ENCODE results near the gene RGS6. TPM values are rescaled to one million over a fixed set of nuclear protein-coding genes. Genes with fewer than 3 reads are reported as not detected.

RGS6 gene
- total RNA-seq, 6 donors from 2014 or later, result 0.83 to 12.9 (median 2.2) TPM; not detected in 1

GRCh38 chr14:72462056-72462455 is 529.8 kb downstream of the RGS6 start:
- no peak overlapping the region for H3K4me3 ChIP-seq
- no peaks in the 10 kb centered on the region for H3K27me3 ChIP-seq
- H3K27ac ChIP-seq, result no peak overlapping the region
- no peaks in the 10 kb centered on the region for H3K4me1 ChIP-seq
- TF ChIP-seq POLR2AphosphoS5 (IDR thresholded peaks at IDR 0.05) (no peak), EP300 (IDR thresholded peaks at IDR 0.05) (no peak), CTCF (IDR thresholded peaks at IDR 0.05) (no peak), POLR2A (IDR thresholded peaks at IDR 0.05) (no peak)
- ATAC-seq (ENCODE audit: low FRiP score in 2 of 2) (no peak), DNase-seq (no peak)
- 77 to 83% methylated on average over 2 of the region's 2 CpGs for WGBS, 2 donors
- no peaks in the 10 kb centered on the region for H3K36me3 ChIP-seq
- H3K9me3 ChIP-seq, result peaks cover 0 to 5% (median 3%) of the 10 kb centered on the region in 4 donors

GRCh38 chr14:72463291-72463866 is 531.1 kb downstream of the RGS6 start:
- H3K4me1 ChIP-seq, result no peaks in the 10 kb centered on the region
- H3K27ac ChIP-seq, result no peak overlapping the region
- no peak overlapping the region for H3K4me3 ChIP-seq
- ATAC-seq (ENCODE audit: low FRiP score in 2 of 2) (no peak), DNase-seq (no peak)
- H3K9me3 ChIP-seq, result peaks cover 0 to 5% (median 3%) of the 10 kb centered on the region in 4 donors
- H3K36me3 ChIP-seq, result no peaks in the 10 kb centered on the region
- WGBS, 2 donors, result 79 to 87% methylated on average over 5 of the region's 5 CpGs
- TF ChIP-seq POLR2AphosphoS5 (IDR thresholded peaks at IDR 0.05), result no peak
- TF ChIP-seq EP300 (IDR thresholded peaks at IDR 0.05), result no peak
- TF ChIP-seq CTCF (IDR thresholded peaks at IDR 0.05), result no peak
- H3K27me3 ChIP-seq, result no peaks in the 10 kb centered on the region

GRCh38 chr14:72464226-72464625 is 532.0 kb downstream of the RGS6 start:
- Histone ChIP-seq H3K4me1 (no peaks in the 10 kb centered on the region), H3K36me3 (no peaks in the 10 kb centered on the region), H3K27ac (no peak overlapping the region), H3K27me3 (no peaks in the 10 kb centered on the region), H3K4me3 (no peak overlapping the region), H3K9me3 (peaks cover 0 to 5% (median 3%) of the 10 kb centered on the region in 4 donors)
- no peak for TF ChIP-seq CTCF (IDR thresholded peaks at IDR 0.05)
- no peak for TF ChIP-seq EP300 (IDR thresholded peaks at IDR 0.05)
- TF ChIP-seq POLR2A (IDR thresholded peaks at IDR 0.05), result no peak
- no peak for TF ChIP-seq POLR2AphosphoS5 (IDR thresholded peaks at IDR 0.05)
- DNase-seq (no peak), ATAC-seq (ENCODE audit: low FRiP score in 2 of 2) (no peak)
- WGBS, 2 donors, result 80 to 87% methylated on average over 3 of the region's 3 CpGs

GRCh38 chr14:72466325-72466724 is 534.1 kb downstream of the RGS6 start:
- H3K4me3 ChIP-seq, result no peak overlapping the region

More at GRCh38 chr14:72466325-72466724, 534.1 kb downstream of the RGS6 start:
- H3K27ac ChIP-seq, result no peak overlapping the region
- no peaks in the 10 kb centered on the region for H3K4me1 ChIP-seq
- no peak for TF ChIP-seq POLR2AphosphoS5 (IDR thresholded peaks at IDR 0.05)
- no peak for TF ChIP-seq CTCF (IDR thresholded peaks at IDR 0.05)
- TF ChIP-seq EP300 (IDR thresholded peaks at IDR 0.05), result no peak
- no peak for TF ChIP-seq POLR2A (IDR thresholded peaks at IDR 0.05)
- H3K36me3 ChIP-seq, result no peaks in the 10 kb centered on the region
- no peaks in the 10 kb centered on the region for H3K27me3 ChIP-seq
- peaks cover 0 to 5% (median 3%) of the 10 kb centered on the region in 4 donors for H3K9me3 ChIP-seq
- DNase-seq, result no peak
- ATAC-seq (ENCODE audit: low FRiP score in 2 of 2), result no peak
